WTC11 (cell line): ENCODE results near the gene AATK.

Experiments
- ATF3 ChIP-seq: sonication (generic); formaldehyde crosslinking; conservative IDR thresholded peaks from 2 replicates; pipeline ENCODE4 v1.8.1; 2022; ENCODE audit warnings: mild to moderate bottlenecking, missing genetic modification reagents
- CTCF ChIP-seq: fragments of 200-600 bp; IDR thresholded peaks from 2 replicates; pipeline ENCODE4 v1.8.0; 2022; ENCODE audit warnings: antibody characterized with exemption
- GABPB1 ChIP-seq: sonication (generic); formaldehyde crosslinking; IDR thresholded peaks from 2 replicates; pipeline ENCODE4 v1.8.1; 2023; ENCODE audit warnings: mild to moderate bottlenecking, missing genetic modification reagents
- NFYB ChIP-seq: sonication (generic); formaldehyde crosslinking; conservative IDR thresholded peaks from 2 replicates; pipeline ENCODE4 v1.8.0; 2022; ENCODE audit warnings: low read depth, missing genetic modification reagents
- NR1H2 ChIP-seq: sonication (generic); formaldehyde crosslinking; IDR thresholded peaks from 2 replicates; pipeline ENCODE4 v1.9.0; 2021; ENCODE audit warnings: mild to moderate bottlenecking, moderate library complexity, missing genetic modification reagents
- RELA ChIP-seq: sonication (generic); formaldehyde crosslinking; IDR thresholded peaks from 2 replicates; pipeline ENCODE4 v1.8.1; 2022; ENCODE audit warnings: missing genetic modification reagents, mild to moderate bottlenecking, borderline replicate concordance
- TP53 ChIP-seq: sonication (generic); formaldehyde crosslinking; IDR thresholded peaks from 2 replicates; pipeline ENCODE4 v1.8.1; 2023; ENCODE audit warnings: mild to moderate bottlenecking, missing genetic modification reagents
- ZNF281 ChIP-seq: sonication (generic); formaldehyde crosslinking; IDR thresholded peaks from 2 replicates; pipeline ENCODE4 v1.8.0; 2023; ENCODE audit warnings: mild to moderate bottlenecking, missing genetic modification reagents
- TF ChIP-seq, protein P1 (sequence below): sonication (generic); formaldehyde crosslinking; IDR thresholded peaks from 2 replicates; pipeline ENCODE4 v1.8.0; 2022; ENCODE audit warnings: mild to moderate bottlenecking, missing genetic modification reagents

DNA sequence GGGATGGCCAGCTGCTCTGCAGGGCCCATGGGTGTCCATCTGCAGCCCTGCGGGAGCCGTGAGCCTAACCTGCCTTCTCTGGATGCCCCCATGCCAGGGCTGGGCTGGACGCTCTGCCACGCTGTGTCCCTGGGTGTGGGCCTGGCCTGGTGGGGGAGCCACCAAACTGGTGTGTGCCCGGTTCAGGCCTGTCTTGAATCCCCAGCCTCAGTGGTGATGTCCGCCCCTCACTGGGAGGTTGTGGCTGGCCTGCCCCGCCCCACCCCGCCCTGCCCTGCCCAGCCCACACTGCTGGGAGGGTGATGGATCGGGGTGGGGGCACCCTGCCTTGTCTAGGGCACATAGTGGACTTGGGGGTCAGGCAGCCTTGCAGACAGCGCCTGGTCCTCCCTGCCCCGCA, 50.8 kb downstream of the AATK start:
- TF ChIP-seq CTCF (no peak), NR1H2 (CRISPR knock-in tag) (no peak), ATF3 (CRISPR knock-in tag) (no peak), ZNF281 (CRISPR knock-in tag) (no peak), GABPB1 (CRISPR knock-in tag) (no peak), NFYB (CRISPR knock-in tag) (no peak), RELA (CRISPR knock-in tag) (no peak), TP53 (CRISPR knock-in tag) (no peak)
- TF ChIP-seq, protein P1, sequence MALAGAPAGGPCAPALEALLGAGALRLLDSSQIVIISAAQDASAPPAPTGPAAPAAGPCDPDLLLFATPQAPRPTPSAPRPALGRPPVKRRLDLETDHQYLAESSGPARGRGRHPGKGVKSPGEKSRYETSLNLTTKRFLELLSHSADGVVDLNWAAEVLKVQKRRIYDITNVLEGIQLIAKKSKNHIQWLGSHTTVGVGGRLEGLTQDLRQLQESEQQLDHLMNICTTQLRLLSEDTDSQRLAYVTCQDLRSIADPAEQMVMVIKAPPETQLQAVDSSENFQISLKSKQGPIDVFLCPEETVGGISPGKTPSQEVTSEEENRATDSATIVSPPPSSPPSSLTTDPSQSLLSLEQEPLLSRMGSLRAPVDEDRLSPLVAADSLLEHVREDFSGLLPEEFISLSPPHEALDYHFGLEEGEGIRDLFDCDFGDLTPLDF (CRISPR knock-in tag) = no peak
